ENCODE measurements around the gene STARD3. TPM values are rescaled to one million over a fixed set of nuclear protein-coding genes. Genes with fewer than 3 reads are reported as not detected.

The STARD3 gene
- total and polyA plus RNA-seq, 2 of the 13 experiments (the other 11 are each of a cell fraction or from before 2014, with no cell fraction given): 34.6 to 100 TPM

- H2AFZ ChIP-seq (ENCODE audit: low read length): no peak overlapping the region
- WGBS (ENCODE audit: low lambda C conversion rate): 35% methylated on average over 11 of the region's 11 CpGs
- no TSS peak for BruUV-seq (replicated peaks)
- H3K9me3 ChIP-seq (ENCODE audit: low read length): no peaks in the 10 kb centered on the region
- peak overlapping the region in 1 of 3 experiments; percentile 66; a peak in 1 of 6 replicates for H3K4me3 ChIP-seq (replicated peaks in 1 of 3; ENCODE audit: insufficient read depth in 1 of 3, low read depth in 2 of 3, low read length in 3 of 3)
- in situ Hi-C loops (cut with HindIII; ENCODE audit: extremely low pct_ligation_motif_present, low pct_unique_long_range_greater_than_20kb): no loop called here
- ChIA-PET CTCF (ENCODE audit: low intra/inter-chr PET ratio, low total read pairs) (interaction anchor here (8.5 kb wide), 1 partner anchor 45 kb away, joined by 136 read pairs; no protein-coding TSS in a partner anchor), POLR2A (interaction anchor here (1.4 to 4.1 kb wide), 5 partner anchors 9 to 63 kb away, joined by 4 to 25 read pairs (median 8); partner anchors contain the start of gene MIEN1)
- H3K36me3 ChIP-seq (replicated peaks in 1 of 2; ENCODE audit: control insufficient read depth in 1 of 2, insufficient read depth in 2 of 2, low read length in 2 of 2): peaks cover 0 to under 1% of the 10 kb centered on the region in 2 experiments; a peak in 3 of 5 replicates
- H3K79me2 ChIP-seq (ENCODE audit: insufficient read depth, low read length): no peaks in the 10 kb centered on the region
- ATAC-seq: no peak
- peaks cover 11 to 51% of the 10 kb centered on the region in 2 experiments for H3K27me3 ChIP-seq (ENCODE audit: control insufficient read depth in 1 of 2, insufficient read depth in 2 of 2, low read length in 2 of 2)
- intact Hi-C loops (cut with micrococcal nuclease; ENCODE audit: unreplicated experiment): no loop called here
- no peak overlapping the region for H3K9ac ChIP-seq (ENCODE audit: insufficient read depth, low read depth, low read length)
- H3K4me1 ChIP-seq (ENCODE audit: insufficient read depth, low read length): peaks cover 69% of the 10 kb centered on the region
- TF ChIP-seq ZMYM3 (CRISPR knock-in tag; IDR thresholded peaks at IDR 0.05) (peak; percentile 17; the same call in 1 of the 2 replicates), TFE3 (CRISPR knock-in tag; IDR thresholded peaks at IDR 0.05) (no peak), ZNF451 (CRISPR knock-in tag; IDR thresholded peaks at IDR 0.05) (no peak), ZNF576 (CRISPR knock-in tag; IDR thresholded peaks at IDR 0.05) (0 out of 2 replicates have a peak, but pooled peaks have one; percentile 9), RBM39 (IDR thresholded peaks at IDR 0.05; ENCODE audit: low read depth, low read length, poor library complexity, severe bottlenecking) (peak; percentile 42), KDM2A (CRISPR knock-in tag; IDR thresholded peaks at IDR 0.05; ENCODE audit: borderline replicate concordance, low read depth) (0 out of 2 replicates have a peak, but pooled peaks have one; percentile 17), TFAP4 (IDR thresholded peaks at IDR 0.05; ENCODE audit: borderline replicate concordance, low read depth) (0 out of 2 replicates have a peak, but pooled peaks have one; percentile 50), FOSL2 (CRISPR knock-in tag; IDR thresholded peaks at IDR 0.05) (peak; percentile 47)
- TF ChIP-seq, protein P1, sequence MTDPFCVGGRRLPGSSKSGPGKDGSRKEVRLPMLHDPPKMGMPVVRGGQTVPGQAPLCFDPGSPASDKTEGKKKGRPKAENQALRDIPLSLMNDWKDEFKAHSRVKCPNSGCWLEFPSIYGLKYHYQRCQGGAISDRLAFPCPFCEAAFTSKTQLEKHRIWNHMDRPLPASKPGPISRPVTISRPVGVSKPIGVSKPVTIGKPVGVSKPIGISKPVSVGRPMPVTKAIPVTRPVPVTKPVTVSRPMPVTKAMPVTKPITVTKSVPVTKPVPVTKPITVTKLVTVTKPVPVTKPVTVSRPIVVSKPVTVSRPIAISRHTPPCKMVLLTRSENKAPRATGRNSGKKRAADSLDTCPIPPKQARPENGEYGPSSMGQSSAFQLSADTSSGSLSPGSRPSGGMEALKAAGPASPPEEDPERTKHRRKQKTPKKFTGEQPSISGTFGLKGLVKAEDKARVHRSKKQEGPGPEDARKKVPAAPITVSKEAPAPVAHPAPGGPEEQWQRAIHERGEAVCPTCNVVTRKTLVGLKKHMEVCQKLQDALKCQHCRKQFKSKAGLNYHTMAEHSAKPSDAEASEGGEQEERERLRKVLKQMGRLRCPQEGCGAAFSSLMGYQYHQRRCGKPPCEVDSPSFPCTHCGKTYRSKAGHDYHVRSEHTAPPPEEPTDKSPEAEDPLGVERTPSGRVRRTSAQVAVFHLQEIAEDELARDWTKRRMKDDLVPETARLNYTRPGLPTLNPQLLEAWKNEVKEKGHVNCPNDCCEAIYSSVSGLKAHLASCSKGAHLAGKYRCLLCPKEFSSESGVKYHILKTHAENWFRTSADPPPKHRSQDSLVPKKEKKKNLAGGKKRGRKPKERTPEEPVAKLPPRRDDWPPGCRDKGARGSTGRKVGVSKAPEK (CRISPR knock-in tag; IDR thresholded peaks at IDR 0.05; ENCODE audit: borderline replicate concordance): 0 out of 2 replicates have a peak, but pooled peaks have one; percentile 32
- FAIRE-seq: no peak
- no peaks in the 10 kb centered on the region for H4K20me1 ChIP-seq (ENCODE audit: insufficient read depth, low read length)
- DNase-seq (ENCODE audit: low spot score): no peak
- peak overlapping the region; percentile 81; the same call in 1 of the 2 replicates for H3K4me2 ChIP-seq (ENCODE audit: low read depth, low read length)
- no peak overlapping the region for H3K27ac ChIP-seq (ENCODE audit: extremely low read length, insufficient read depth, low read length)
These were observed 29.8 kb downstream of the STARD3 start for GRCh38 chr17:39666601-39667261.

Data from HepG2 (cell line).